Measurements from ENCODE around the gene C11orf21. TPM values are rescaled to one million over a fixed set of nuclear protein-coding genes. Genes with fewer than 3 reads are reported as not detected.

C11orf21 gene
- total RNA-seq, 1 donor from 2014 or later, result not detected

DNA sequence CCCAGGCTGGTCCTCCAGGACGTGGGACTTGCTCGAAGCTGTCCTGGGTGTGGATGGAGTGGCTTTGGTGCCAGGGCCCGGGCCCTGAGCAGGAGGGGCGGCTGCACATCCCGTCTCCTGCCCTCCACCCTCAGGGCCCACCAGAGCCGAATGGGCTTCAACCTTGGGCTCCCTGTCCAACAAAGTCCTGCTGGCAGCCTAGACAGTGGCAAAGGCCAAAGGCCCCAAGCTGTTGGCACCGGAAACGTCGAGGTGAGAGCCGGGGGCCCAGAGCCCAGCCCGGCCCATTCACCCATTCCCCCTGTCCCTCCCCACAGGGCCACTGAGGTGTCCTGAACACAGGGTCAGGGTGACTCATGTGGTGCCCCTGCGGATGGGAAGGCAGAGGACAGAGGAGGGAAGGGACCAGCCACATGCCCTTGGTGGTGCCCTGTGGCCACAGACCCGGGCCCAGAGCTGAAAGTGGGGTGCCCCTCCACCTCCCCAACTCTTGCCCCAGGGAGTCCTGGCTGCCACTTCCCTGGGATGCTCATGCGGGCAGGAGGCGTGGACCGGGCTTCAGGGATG lies 9.2 kb upstream of the C11orf21 start:
- no peak overlapping the region for H2AFZ ChIP-seq (ENCODE audit: low read depth, low read length)

DNA sequence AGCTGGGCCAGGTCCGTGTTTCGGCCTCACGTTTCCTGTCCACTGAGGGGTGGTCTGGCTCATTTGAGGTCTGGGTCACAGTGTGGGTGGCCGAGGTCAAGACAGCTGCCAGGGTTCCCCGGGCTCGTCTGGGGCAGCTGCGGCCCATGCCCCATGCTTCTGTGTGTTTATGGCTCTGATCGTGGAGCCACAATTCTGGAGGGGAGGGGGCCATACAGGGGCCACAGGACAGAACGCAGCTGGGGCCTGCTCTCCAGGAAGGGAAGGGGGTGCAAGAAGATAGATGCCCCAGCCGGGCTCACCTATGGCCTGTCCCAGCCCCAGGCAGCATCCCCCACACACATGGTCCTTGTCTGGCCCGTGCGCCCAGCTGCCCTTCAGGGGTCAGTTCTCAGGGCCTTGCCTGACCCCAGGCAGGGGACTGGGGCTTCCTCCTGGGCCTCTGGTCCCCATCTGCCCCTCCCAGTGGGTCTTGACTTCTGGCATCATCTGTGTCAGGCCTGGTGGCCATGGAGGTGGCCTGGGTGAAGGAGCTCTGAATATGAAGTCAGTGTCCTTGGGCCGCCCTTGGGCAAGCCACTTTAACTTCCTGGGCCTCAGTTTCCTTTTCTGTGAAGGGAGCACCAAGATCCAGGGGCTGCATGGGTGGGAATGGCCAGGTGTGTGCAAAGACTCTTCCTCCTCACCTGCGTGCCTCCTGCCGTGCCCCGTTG lies 8.5 kb upstream of the C11orf21 start:
- no peak for FAIRE-seq
- Histone ChIP-seq H3K36me3 (ENCODE audit: insufficient read depth, low read length) (no peaks in the 10 kb centered on the region), H3K9me3 (ENCODE audit: insufficient read depth, low read depth, low read length) (no peaks in the 10 kb centered on the region), H3K4me3 (ENCODE audit: insufficient read depth, low read depth, low read length) (no peak overlapping the region), H3K4me2 (ENCODE audit: low read length) (no peak overlapping the region), H3K79me2 (ENCODE audit: insufficient read depth, low read length) (no peaks in the 10 kb centered on the region), H3K27ac (ENCODE audit: low read depth, low read length) (no peak overlapping the region), H3K27me3 (ENCODE audit: insufficient read depth, low read length) (no peaks in the 10 kb centered on the region), H2AFZ (ENCODE audit: low read depth, low read length) (no peak overlapping the region), H3K9ac (ENCODE audit: low read length) (no peak overlapping the region), H4K20me1 (ENCODE audit: insufficient read depth, low read length) (no peaks in the 10 kb centered on the region), H3K4me1 (ENCODE audit: insufficient read depth, low read length) (peaks cover 25% of the 10 kb centered on the region)
- Mint-ChIP-seq H3K27me3 (ENCODE audit: low read depth, unreplicated experiment) (no peaks in the 10 kb centered on the region), H3K9me3 (ENCODE audit: unreplicated experiment) (no peaks in the 10 kb centered on the region), H3K36me3 (ENCODE audit: low read depth, unreplicated experiment) (no peaks in the 10 kb centered on the region), H3K4me1 (ENCODE audit: low read depth, unreplicated experiment) (peaks cover 6% of the 10 kb centered on the region), H3K27ac (ENCODE audit: unreplicated experiment) (no peak overlapping the region), H3K4me3 (ENCODE audit: unreplicated experiment) (no peak overlapping the region)
- DNase-seq (ENCODE audit: low read depth), result no peak
- TF ChIP-seq EZH2 (IDR thresholded peaks at IDR 0.05; ENCODE audit: insufficient read depth, low read length), result no peak
- TF ChIP-seq, protein P1, sequence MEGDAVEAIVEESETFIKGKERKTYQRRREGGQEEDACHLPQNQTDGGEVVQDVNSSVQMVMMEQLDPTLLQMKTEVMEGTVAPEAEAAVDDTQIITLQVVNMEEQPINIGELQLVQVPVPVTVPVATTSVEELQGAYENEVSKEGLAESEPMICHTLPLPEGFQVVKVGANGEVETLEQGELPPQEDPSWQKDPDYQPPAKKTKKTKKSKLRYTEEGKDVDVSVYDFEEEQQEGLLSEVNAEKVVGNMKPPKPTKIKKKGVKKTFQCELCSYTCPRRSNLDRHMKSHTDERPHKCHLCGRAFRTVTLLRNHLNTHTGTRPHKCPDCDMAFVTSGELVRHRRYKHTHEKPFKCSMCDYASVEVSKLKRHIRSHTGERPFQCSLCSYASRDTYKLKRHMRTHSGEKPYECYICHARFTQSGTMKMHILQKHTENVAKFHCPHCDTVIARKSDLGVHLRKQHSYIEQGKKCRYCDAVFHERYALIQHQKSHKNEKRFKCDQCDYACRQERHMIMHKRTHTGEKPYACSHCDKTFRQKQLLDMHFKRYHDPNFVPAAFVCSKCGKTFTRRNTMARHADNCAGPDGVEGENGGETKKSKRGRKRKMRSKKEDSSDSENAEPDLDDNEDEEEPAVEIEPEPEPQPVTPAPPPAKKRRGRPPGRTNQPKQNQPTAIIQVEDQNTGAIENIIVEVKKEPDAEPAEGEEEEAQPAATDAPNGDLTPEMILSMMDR (IDR thresholded peaks at IDR 0.05; ENCODE audit: insufficient read depth, low read depth, low read length), result no peak

More for the DNA sequence above, 9.2 kb upstream of the C11orf21 start:
- no peaks in the 10 kb centered on the region for H3K9me3 Mint-ChIP-seq (ENCODE audit: unreplicated experiment)
- H3K4me1 Mint-ChIP-seq (ENCODE audit: low read depth, unreplicated experiment), result peaks cover 5% of the 10 kb centered on the region
- DNase-seq (ENCODE audit: low read depth) (no peak), FAIRE-seq (no peak)
- no peak overlapping the region for H3K27ac ChIP-seq (ENCODE audit: low read depth, low read length)
- no peaks in the 10 kb centered on the region for H3K36me3 ChIP-seq (ENCODE audit: insufficient read depth, low read length)
- H3K9me3 ChIP-seq (ENCODE audit: insufficient read depth, low read depth, low read length), result no peaks in the 10 kb centered on the region
- H3K27me3 Mint-ChIP-seq (ENCODE audit: low read depth, unreplicated experiment), result no peaks in the 10 kb centered on the region
- no peaks in the 10 kb centered on the region for H4K20me1 ChIP-seq (ENCODE audit: insufficient read depth, low read length)
- no peak overlapping the region for H3K9ac ChIP-seq (ENCODE audit: low read length)
- no peaks in the 10 kb centered on the region for H3K36me3 Mint-ChIP-seq (ENCODE audit: low read depth, unreplicated experiment)
- H3K4me3 ChIP-seq (ENCODE audit: insufficient read depth, low read depth, low read length), result no peak overlapping the region
- no peak overlapping the region for H3K4me2 ChIP-seq (ENCODE audit: low read length)
- H3K79me2 ChIP-seq (ENCODE audit: insufficient read depth, low read length), result no peaks in the 10 kb centered on the region
- TF ChIP-seq, protein P1 (IDR thresholded peaks at IDR 0.05; ENCODE audit: insufficient read depth, low read depth, low read length), result no peak
- no peak for TF ChIP-seq EZH2 (IDR thresholded peaks at IDR 0.05; ENCODE audit: insufficient read depth, low read length)
- H3K27me3 ChIP-seq (ENCODE audit: insufficient read depth, low read length), result no peaks in the 10 kb centered on the region
- no peak overlapping the region for H3K27ac Mint-ChIP-seq (ENCODE audit: unreplicated experiment)
- no peak overlapping the region for H3K4me3 Mint-ChIP-seq (ENCODE audit: unreplicated experiment)
- H3K4me1 ChIP-seq (ENCODE audit: insufficient read depth, low read length), result peaks cover 22% of the 10 kb centered on the region

Data from astrocyte (in vitro differentiated cells and primary cell).